ENCODE measurements around the gene LIN54.
"Not testable (repeated sequence)": the region's sequence is repeated elsewhere in the genome, so short reads cannot be mapped to it uniquely, and the experiment has no call there.

Gene LIN54

DNA sequence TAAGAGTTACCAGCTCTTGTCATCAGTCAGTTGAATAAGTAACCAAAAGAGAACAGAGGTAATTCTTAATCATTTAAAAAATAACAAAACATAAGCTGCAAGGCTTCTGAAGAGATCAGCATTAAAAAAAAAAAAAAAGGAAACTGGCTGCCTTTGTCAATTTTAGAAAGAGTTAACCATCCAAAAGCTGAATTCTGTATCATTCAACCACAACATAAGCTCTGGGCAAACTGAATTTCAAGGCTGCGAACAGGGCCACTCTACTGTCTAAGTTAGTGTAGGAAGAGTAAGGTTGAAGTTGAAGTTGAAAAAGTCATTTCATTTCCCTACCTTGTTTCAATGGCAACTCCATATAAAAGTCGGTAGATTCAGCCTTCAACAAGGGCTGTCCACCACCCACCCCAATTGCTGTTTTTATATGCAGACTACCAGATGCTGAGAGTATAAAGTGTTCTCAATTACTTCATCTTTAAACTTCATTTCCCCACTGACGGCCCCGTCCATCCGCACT, 1.1 kb upstream of the LIN54 start:
- no peak for DNase-seq

DNA sequence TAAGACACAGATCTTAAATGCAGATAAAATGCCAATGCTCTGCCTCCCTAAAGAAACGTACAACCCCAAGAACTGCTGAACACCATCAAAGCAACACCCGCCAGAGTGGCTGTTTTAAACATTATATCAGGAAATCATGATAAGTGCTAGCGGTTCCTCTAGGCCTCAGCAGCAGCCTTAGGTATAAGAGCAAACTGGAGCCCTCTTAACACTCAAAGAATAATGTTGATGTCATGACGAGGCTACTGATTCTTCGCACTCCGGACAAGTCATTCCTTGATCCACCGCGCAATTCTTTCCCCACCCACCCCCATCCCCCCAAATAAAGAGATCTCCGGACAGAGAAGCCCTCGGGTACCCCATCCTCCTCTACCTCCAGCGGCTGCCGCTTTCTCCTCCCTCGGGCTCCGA, 507 bp downstream of the LIN54 start:
- DNase-seq = peak; percentile 34

DNA sequence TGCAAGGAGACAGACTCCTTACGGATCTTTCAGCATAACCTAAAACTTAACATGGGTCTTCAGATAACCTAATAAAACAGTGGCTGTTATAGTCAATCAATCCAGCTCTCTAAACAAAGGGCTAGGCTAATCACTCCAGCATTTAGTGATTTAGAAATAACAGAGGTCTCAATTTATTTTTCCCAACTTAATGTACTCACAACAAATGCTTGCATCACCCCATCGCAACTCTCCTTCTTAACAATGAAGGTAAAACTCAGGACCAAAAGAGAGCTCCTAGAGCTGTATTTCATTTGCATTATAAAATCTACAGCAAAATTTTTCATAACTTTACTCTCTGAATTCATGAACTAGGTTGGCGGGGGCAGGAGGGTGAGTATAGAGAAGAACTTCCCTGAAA, 1.1 kb downstream of the LIN54 start:
- no peak for DNase-seq

DNA sequence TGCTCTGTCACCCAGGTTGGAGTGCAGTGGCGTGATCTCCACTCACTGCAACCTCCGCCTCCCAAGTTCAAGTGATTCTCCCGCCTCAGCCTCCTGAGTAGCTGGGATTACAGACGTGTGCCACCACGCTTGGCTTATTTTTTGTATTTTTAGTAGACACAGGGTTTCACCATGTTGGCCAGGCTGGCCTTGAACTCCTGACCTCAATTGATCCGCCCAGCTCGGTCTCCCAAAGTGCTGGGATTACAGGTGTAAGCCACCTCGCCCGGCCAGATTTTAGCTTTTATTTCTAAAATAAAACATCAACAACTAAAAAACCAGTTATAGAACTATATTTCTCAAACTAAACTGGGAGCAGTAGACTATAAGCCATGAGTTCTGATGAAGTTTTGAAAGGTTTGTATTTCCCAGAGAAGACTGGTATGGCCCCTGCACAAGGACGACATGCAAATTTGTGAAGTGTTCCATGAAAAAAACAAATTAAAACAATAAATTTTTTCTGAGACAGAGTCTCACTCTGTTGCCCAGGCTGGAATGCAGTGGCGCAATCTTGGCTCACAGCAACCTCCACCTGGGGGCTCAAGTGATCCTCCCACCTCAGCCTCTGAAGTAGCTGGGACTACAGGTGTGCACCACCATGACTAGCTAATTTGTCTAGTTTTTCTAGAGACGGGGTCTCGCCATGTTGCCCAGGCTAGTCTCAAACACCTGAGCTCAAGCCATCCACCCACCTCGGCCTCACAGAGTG, 7.4 kb downstream of the LIN54 start:
- not testable (repeated sequence) for DNase-seq

GRCh38 chr4:83002329-83002728, 8.3 kb downstream of the LIN54 start:
- no peak for DNase-seq

- DNase-seq = no peak
These were observed 11.7 kb downstream of the LIN54 start for GRCh38 chr4:82998898-82999297.

GRCh38 chr4:82994834-82995233, 15.8 kb downstream of the LIN54 start:
- DNase-seq = no peak

- DNase-seq = peak; percentile 47
These were observed 20.8 kb downstream of the LIN54 start for GRCh38 chr4:82989575-82990429.

DNA sequence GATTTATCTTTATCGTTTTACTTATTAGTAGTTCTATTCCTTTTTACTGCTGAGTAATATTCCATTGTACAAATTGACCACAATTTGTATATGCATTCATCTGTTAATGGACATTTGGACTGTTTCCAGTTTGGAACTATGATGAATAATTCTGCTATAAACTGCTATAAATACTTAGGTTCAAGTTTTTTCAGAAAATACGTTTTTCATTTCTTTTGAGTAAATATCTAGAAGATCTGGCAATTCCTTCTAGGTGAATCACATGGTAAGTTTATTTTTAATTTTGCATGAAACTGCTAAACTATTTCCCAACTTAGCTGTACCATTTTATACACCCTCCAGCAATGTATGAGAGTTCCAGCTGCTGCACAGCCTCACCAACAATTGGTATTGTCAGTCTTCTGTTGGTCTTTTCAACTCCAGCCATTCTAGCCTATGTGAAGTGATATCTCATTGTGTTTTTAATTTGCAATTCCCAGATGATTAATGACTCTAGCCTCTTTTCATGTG, 22.2 kb downstream of the LIN54 start:
- DNase-seq = no peak

DNA sequence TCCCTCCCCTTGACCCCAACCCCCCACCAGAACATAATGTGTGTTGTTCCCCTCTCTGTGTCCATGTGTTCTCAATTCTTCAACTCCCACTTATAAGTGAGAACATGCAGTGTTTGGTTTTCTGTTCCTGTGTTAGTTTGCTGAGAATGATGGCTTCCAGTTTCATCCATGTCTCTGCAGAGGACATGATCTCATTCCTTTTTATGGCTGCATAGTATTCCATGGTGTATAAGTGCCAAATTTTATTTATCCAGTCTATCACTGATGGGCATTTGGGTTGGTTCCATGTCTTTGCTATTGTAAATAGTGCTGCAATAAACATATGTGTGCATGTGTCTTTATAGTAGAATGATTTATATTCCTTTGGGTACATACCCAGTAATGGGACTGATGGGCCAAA, 23.1 kb downstream of the LIN54 start:
- not testable (repeated sequence) for DNase-seq

- peak; percentile 19 for DNase-seq
These were observed 26.2 kb downstream of the LIN54 start for GRCh38 chr4:82984459-82984858.

GRCh38 chr4:82983444-82983843, 27.2 kb downstream of the LIN54 start:
- no peak for DNase-seq

- no peak for DNase-seq
These were observed 29.5 kb downstream of the LIN54 start for GRCh38 chr4:82981138-82981537.

GRCh38 chr4:82975792-82976191, 34.8 kb downstream of the LIN54 start:
- DNase-seq = no peak

DNA sequence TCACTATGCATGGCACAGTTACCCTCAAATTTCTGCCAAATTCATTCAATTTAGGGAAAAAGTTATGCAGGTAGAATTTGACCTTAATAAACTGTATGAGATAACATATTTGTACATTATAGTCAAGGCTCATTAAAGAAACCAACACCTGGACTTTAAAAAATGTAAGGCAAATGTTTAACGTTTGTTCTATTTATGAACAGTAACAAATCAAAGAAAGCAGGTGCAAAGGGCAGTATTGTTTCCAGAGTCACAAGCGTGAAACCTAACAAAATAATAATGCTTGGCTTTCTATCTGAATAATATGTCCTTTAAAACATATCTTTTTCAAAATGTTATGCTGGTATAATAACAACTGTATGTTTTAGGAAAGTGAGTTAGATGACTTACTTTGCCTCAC, 41.2 kb downstream of the LIN54 start:
- no peak for DNase-seq

GRCh38 chr4:82968972-82969371, 41.7 kb downstream of the LIN54 start:
- DNase-seq = no peak

DNA sequence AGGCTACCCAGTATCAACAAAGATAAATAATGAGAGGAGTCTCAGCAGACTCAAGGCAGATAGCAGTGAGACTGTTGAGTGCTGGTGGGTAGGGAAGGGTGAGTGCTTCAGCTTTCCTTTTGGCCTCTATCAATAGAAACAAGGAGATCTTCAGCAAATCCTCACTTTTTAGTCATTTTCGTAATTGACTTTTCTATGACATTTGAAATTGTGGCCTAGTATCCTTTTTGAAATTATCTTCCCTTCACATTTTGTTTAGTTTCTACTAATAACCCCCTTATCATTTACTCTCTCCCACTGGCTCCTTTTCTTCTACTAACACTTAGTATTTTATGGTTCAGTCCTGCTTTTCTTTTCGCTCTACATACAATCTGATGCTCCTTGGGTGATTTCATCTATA, 44.9 kb downstream of the LIN54 start:
- DNase-seq = no peak

DNA sequence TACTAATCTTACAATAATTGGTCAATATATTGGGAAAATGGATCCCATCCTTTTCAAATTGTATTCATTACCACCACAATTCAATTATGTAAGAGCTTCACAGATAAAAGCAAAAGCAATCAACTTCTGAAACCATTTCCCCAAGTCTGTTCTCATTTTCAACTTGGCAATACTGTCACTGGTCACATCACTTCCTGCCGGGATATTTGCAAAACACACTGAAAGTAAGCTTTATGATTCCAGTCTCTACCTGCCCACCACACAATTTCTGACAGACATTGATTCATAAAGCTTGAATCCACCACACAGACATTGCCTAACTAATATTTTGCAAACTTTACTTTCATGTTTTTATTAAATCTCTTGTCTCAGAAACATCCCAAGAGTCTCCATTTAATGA, 53.6 kb downstream of the LIN54 start:
- DNase-seq = no peak

DNA sequence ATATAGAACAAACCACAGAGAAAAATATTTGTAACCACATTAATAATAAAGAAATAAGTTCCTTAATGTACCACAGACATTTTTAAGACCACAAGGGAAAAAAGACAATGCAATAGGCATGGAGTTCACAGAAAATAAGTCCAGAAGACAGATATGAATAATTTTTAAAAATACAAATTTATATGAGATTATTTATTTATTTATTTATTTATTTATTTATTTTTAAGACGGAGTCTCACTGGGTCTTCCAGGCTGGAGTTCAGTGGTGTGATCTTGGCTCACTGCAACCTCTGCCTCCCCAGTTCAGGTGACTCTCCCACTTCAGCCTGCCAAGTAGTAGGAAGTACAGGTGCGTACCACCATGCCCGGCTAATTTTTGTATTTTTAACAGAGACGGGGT, 56.4 kb downstream of the LIN54 start:
- no peak for DNase-seq

DNA sequence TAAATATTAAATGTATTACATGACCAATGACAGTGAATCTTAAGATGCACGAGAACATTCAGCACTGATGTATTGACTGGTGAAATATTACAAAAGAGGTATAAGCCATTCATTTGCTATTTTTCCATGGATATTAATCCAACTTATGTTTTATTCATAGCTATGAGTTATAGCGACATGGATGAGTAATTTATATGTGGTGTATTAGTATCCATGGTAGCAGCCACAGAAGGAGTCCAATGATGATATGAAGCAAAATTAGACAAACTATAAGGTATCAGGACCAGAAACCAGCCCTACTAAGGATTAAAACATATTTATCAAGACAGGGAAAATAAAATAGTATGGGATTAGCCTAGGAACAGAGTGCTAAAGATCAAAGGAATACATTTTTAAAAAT, 59.4 kb downstream of the LIN54 start:
- no peak for DNase-seq

DNA sequence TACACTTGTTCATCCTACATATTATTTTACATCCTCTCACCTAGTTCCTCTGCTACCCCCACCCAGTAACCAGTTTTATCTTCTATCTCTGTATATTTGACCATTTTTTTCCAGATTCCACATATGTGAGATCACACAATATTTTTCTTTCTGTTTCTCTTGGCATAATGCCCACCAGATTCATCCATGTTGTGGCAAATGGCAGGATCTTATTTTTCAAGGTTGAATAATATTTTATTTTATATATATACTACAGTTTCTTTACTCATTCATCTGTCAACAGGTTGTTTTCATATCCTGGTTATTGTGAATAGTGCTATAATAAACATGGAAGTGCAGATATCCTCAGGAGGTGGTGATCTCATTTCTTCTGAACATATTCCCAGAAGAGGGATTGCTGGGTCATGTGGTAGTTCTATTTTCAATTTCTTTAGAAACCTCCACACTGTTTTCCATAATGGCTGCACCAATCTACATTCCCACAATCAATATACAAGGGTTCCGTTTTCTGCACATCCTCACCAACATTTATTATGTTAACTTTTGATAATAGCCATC, 61.9 kb downstream of the LIN54 start:
- no peak for DNase-seq

GRCh38 chr4:82947498-82947897, 63.1 kb downstream of the LIN54 start:
- DNase-seq = no peak

- no peak for DNase-seq
These were observed 71.2 kb downstream of the LIN54 start for GRCh38 chr4:82939414-82939813.

GRCh38 chr4:82934441-82934840, 76.2 kb downstream of the LIN54 start:
- no peak for DNase-seq
